Cardiac septum (tissue), 1 donor: ENCODE measurements around the gene FGD3. TPM values are rescaled to one million over a fixed set of nuclear protein-coding genes. Genes with fewer than 3 reads are reported as not detected.

Experiments
- DNase-seq: peaks from one replicate; pipeline ENCODE4 v3.0.0-alpha.2; 2020; ENCODE audit warnings: low spot score
- intact Hi-C: fragments of 100-400 bp; cut with DNase I; formaldehyde crosslinking; loops from one replicate; pipeline ENCODE4 v1.14.0; 2022
- total RNA-seq: library from RNA; stranded (reverse); fragmentation: NEBNext Ultra II Directional; extraction: Animal tissue kit (Norgen Biotek cat#: 25700); gene quantifications from one replicate; pipeline ENCODE4 v1.2.1, GENCODE V29; 2021
- donor health status: DM: no; HTN: no; CAD: no.

FGD3 gene
- total RNA-seq, 1 donor from 2014 or later = 2.6 TPM

DNA sequence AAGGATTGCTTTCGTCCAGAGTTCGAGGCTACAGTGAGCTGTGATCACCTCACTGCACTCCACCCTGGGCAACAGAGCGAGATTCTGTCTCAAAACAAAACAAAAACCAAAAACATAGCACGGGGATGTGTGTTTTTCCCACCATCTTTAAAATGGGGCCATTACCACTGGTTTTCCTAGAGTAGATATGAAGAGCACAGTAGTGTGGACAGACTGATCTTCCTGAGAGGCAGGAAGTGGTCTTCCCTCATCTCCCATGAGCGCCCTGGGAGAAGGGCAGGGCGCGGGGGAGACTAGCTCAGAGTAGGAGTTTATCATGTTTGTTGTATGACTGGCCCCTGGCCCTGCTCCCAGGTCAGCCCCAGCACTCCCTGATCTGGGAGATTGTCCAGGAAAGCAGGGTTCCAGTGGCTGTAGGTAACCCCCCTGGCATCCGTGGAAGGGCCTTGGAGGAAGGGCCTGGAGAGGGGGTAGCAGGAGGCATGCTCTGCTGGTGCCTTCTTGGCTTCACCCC, 113.5 kb downstream of the FGD3 start:
- intact Hi-C loops = no loop called here
- no peak for DNase-seq

DNA sequence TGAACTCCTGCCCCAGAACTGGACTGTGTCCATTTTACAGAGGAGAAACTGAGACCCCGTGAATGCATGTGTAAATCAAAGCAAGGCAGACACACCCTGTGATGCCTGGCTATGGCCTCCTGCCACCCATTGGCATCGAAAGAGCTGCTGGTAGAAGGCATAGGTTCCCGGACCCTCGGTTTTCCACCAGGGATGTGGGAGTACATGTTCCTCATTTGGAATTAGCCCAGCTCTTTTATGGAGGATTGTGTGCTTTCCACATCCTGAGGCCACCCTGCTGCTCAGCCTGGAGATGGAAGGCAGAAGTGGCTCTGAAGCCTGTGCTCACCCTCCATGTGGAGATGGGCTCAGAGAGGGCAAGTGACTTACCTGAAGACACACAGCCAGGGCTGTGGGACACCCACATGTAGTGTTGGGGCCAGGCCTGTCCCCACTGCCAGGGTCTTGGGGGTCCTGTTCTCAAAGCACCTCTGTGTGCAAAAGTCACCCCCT, 114.0 kb downstream of the FGD3 start:
- no peak for DNase-seq
- intact Hi-C loops = no loop called here

DNA sequence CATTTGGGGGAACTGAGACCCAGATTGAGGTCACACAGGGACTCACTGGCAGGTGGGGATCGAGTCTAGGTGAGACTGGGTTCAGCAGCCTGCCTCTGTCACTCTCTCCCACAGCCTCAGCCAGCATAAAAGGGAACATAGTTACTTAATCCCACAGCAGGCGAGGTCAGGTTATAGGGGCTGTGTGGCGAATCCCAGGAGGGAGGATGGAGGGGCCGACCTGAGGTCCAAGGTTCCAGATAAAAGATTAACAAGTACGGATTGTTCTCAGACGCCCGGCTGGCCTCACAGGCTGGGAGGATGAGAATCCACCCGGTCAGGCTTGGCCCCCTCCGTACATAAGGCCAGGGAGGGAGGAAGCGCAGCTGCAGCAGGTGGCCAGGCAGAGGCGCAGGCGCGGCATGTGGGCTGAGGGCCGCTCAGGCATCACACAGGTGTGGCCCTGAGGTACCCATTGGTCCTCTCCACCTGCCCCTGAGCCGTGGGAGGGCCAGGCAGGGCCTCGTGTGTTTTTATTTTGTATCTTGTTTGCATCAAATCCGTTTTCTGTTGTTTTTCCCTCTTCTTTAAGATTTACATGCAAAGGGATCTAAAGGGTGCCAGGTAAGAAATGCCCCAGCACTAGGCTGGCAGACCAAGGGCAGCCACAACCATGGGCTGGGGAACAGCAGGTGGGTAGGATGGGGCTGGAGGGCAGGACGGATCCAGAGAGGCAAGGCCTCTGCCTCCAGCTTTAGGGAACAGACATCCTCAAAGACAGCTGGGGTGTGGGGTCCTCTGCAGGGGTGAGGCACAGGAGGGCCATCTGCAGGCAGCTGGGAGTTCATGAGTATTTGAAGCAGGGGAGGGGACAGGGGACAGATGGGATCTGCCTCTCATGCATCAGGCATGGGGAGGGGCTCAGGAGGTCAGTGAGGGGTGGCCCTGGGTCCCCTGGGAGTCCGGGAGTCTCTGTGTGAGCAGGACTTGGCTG, 114.8 kb downstream of the FGD3 start:
- intact Hi-C loops = no loop called here

DNA sequence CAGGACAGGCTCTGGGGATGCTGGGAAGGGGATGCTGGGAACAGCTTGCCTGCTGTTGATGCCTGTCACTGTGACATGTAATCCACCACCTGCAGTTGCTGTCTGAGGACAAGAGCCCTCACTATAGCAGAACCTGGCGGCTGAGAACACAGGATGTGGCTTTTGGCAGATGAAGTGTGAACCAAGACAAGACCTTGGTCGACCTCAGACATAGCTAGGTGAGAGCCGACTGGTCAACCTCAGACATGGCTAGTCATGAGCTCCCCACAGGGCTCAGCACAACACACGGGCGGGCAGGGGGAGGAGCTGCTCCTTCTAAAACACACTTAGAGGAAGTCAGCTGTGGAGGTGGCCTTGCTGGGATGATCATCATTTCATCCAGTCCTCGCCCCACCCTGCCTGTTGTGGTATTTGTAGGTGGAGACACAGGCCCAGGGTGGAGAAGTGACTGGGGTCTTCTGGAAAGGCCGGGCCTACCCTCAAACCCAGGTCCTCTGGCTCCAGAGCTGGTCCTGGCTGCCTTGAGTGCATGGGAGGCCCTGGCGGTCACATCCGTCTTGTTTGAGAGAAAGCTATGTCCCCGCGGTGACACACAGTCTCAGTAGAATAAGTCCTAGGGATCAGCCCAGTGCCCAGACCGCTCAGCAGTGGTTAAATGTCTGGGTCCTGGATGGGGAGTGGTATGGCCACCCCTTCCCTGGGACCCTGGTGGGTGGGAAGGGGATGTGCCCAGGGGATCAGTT, 117.2 kb downstream of the FGD3 start:
- intact Hi-C loops = no loop called here
- DNase-seq = peak; percentile 86

More for the DNA sequence above, 114.8 kb downstream of the FGD3 start:
- DNase-seq = no peak

DNA sequence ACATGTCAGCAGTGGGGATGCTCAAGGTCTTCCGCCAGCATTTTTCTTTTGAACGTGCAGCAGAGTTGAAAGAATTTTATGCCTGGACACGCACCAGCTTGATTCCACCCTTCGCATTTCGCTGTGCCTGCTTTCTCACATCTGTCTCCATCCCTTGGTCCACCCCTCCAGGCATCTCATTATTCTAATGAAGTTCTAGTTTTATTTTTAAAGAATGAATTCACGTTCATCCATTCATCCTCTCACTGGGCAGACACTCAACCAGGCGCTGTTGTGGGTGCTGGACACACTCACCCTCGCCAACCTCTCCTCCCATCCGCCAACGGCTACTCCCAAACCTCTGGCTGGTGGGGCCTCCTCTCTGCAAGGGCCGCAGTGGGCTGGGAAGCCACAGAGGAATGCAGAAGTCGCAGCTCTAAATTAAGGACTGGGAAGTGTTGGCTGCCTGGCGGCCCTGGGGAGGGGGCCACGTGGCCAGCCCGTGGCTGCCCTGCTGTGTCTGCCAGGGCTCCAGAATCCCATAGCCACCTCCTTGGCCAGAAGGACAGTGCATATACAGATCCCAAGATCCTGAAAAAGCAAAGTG, 117.9 kb downstream of the FGD3 start:
- intact Hi-C loops = no loop called here
- DNase-seq = no peak

DNA sequence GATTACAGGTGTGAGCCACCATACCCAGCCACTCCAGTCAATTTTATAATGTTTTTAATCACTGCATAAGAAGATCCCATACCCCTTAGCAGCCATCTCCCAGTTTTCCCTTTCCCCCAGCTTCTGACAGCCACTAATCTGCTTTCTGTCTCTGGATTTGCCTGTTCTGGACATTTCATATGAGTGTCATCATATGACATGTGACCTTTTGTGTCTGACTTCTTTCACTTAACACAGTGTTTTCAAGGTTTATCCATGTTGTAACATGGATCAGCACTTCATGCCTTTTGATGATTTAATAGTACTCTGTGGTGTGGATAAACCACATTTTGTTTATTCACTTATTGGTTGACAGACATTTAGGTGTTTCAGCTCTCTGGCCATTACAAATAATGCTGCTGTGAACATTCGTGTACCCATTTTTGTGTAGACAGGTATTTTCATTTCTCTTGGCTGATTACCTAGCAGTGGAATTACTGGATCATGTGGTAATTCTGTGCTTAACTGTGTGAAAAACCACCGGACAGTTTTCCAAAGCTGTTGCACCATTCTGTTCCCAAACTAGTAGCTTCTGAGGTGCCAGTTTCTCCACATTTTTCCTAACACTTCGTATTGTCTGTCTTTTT, 119.8 kb downstream of the FGD3 start:
- intact Hi-C loops = no loop called here
- DNase-seq = no peak

DNA sequence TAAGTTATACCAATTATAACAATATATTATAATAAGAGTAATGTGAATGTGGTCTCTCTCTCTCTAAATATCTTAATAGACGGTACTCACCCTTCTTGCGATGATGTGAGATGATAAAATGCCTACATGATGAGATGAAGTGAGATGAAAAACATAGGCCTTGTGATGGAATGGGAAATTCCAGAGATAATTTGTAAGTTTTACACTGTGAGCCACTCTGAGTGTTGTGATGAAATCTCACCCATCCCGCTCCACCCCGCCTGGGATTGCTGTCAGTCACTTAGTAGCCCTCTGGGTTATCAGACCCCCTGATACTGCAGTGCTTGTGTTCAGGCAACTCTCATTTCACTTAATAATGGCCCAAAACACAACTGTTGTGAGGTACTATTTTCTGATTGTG, 121.6 kb downstream of the FGD3 start:
- intact Hi-C loops = no loop called here
- DNase-seq = no peak

DNA sequence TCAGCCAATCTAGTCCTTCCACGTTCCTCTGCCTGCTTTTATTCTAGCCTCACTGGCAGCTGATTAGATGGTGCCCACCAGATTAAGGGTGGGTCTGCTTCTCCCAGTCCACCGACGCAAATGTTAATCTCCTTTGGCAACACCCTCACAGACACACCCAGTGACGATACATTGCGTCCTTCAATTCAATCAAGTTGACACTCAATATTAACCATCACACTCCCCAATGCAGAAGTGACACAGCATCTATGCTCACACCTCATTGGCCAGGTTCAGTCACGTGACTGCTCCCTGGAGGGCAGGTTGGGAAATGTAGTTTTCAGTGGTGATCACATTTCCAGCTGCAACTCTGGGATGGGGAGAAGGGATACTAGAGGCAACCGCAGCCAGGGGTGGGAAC, 124.1 kb downstream of the FGD3 start:
- intact Hi-C loops = no loop called here
- no peak for DNase-seq

DNA sequence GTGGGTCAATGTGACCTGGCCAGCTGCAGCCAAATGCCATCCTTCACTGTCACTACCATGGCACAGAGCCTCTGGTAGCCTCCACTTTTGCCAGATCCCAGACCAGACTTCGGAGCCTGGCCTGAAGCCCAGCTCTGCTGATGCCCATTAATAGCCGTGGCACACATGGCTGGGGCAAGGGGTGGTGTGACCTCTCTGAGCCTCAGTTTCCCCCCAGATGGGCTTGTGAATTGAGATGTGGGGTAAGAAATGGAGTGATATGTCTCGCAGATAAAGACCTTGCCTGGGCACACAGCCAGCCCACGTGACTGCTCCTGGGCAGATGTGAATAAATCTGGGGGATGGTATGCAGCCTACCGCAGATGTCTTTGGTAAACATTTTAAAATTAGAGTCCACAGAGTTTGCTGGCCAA, 125.1 kb downstream of the FGD3 start:
- no peak for DNase-seq

DNA sequence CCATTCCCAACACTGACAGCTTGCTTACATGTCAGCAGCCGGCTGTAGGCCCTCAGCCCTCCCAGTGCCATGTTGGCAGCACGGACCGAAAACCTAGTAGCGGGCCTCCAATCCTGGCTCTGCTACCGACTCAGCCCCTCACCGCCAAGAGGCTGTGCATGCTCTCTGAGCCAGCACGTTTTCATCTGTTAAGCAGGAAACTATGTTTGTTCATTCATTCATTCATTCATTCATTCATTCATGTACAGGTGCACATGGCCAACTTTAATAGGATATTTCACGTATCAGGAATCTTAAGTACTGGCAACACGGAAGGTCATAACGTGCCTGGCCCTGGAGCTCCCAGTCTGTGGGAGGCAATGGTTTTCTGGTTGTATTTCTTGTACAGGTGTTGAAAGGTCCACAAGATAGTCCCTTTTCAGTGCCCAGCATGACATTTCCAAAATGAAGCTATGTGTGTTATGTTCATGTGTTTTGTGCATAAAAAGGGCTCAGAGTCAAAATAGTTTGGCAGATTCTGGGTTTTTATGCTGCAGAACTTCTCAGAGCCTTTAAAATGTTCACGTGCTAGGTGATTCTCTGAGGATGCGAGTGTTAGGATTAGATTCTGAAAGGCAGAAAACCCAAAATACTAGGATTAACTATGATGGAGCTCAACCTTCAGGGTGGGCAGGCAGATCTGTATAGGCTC, 128.9 kb downstream of the FGD3 start:
- intact Hi-C loops = no loop called here
- no peak for DNase-seq

More for the DNA sequence above, 125.1 kb downstream of the FGD3 start:
- intact Hi-C loops = no loop called here

DNA sequence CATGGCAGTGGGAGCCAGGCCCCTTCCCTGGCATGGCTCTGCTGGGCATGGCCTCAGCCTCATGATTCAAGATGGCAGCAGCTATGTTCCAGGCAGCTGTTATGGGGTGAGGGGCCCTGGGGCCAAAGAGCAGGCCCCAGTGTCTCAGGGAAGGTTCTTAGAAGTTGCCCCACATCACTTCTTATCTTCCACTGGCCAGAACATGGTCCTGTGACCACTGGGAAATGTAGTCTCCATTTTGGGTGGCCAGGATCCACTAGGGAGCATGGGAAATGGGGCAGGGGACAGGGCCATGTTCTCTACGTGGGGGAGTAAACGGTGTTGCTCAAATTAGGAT, 129.4 kb downstream of the FGD3 start:
- no peak for DNase-seq

DNA sequence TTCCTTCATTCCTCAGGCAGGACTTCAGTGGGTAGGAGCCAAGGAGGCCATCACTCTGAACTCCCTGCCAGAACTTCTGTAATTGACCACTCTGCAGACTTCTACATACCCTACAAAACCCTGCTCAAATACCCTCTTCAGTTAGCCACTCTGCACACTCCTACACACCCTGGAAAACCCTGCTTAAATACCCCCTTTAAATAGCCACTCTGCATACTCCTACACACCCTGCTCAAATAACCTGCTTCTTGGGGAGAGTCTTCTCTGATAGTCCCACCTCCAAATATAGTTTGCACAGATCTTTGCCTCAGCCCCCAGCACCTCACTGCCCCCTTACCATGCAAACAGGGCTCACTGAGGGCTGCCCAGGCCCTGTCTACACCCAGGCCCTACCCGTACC, 130.0 kb downstream of the FGD3 start:
- no peak for DNase-seq
- intact Hi-C loops = no loop called here

More for the DNA sequence above, 129.4 kb downstream of the FGD3 start:
- intact Hi-C loops = no loop called here

DNA sequence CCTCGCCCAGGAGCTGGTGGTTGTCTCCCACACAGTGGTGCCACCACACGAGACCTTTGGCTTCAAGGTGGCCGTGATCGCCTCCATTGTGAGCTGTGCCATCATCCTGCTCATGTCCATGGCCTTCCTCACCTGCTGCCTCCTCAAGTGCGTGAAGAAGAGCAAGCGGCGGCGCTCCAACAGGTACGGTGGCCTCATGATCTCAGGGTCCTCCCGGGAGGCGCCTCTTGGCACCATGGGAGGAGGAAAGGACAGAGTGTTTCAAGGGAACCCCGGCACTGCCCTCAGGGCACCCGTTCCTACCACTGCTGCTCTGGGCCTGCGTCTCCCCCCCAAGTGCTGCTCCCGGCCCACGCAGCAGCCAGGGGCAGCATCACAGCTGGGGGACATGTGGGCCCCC, 130.5 kb downstream of the FGD3 start:
- intact Hi-C loops = no loop called here
- no peak for DNase-seq

DNA sequence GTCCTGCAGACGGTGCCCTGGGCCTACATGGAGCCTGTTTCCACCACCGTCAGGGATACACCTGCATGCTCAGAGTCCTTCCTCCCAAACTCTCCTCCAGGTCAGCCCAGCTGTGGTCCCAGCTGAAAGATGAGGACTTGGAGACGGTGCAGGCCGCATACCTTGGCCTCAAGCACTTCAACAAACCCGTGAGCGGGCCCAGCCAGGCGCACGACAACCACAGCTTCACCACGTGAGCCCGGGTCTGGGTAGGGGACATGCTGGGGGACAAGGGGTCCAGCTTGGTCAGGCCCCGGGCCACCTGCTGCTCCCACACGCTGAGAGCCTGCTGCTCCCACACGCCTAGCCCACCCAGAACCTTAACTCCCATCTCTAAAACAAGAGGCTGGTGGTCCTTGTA, 132.0 kb downstream of the FGD3 start:
- peak; percentile 72 for DNase-seq
- intact Hi-C loops = no loop called here

DNA sequence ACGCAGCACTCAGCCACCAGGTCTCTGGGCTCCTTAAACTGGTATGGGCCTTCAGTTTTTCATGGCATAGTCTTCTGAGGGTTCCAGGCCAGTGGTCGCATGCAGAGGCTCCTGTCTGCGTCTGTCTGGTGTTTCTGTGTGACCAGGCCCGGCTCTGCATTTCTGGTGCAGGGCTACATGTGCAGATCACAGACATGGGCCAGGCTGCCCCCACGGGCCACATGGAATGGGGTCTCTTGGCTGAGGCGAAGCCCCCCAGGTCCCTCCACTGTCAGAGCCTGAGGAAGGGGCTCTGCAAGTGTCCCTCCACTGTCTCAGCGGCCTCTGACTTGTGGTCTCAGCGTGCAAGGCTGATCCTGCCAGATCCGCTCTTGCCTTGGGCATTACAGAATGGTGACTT, 133.1 kb downstream of the FGD3 start:
- DNase-seq = peak; percentile 68
- intact Hi-C loops = no loop called here

DNA sequence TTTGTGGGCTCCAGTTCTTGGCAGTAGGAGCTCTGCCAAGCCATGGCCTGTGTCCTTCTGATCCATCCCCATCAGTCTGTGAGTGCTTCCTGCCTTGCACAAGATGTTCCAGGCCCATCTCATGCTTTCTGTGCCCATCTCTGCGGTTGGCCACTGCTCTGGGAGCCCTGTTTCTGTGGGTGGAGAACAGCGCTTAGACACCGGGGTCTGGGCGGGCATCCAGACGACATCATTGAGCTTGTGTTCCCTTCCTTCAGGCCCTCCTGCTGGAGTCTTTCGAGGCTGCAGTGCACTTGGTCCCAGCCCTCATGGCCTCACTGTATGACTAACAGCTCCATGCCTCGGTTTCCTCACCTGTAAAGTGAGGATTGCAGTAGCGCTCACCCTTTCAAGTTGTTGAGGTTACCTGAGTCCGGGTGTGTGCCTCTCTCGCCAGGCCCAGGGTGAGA, 133.8 kb downstream of the FGD3 start:
- intact Hi-C loops = no loop called here
- peak; percentile 10 for DNase-seq

DNA sequence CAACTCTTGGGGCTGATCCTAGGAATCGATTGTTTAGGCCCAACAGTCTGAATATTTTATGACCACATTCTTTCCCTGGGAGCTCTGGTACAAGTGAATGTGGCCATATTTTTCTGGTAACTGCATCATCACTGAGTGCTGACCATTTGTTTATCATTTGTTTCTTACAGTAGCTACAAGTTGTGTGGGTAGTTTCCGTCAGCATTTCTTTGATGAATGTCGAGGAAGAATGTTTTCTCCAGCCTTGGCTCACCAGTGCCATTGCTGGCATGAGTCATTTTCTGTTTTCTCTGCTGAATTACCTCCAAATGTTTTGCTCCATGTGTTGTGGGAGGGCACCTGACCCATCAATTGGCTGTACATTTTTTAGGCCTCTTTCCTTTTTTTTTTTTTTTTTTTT, 134.6 kb downstream of the FGD3 start:
- intact Hi-C loops = no loop called here

DNA sequence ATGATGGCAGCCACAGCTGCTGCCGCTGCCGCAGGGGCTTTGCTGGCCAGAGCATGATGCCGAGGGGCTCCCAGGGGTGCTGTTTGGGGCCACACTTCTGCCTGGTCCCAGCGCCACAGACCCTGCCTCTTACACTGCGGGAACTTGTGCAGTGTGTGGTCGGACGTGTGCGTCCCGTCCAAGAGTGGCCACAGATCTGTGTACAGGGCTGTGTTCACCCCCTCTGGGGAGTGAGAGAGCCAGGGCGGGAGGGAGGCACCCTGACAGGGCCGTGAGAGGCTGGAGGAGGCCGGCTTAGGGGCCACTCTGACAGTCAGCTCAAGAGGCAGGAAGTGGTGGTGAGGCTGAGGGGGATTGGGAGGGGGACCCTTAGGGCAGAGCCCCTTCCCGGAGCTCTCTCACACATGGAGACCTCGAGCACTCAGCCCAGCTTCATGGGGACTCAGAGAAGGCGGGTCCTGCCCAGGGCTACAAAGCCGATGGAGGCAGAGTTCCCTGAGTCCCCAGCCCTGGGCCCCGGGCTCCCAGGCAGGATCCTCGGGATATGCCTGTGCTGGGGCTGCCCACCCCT, 135.6 kb downstream of the FGD3 start:
- DNase-seq = peak; percentile 53
- intact Hi-C loops = no loop called here

More for the DNA sequence above, 134.6 kb downstream of the FGD3 start:
- no peak for DNase-seq
